GM19452 (cell line): ENCODE data around the gene CBR1.
A peak's percentile ranks its signal among the peaks of the same experiment; 100 is the strongest.

Experiments
- ATAC-seq: cut with Tn5 transposase; IDR thresholded peaks from one replicate; pipeline ENCODE4 v1.9.1; 2021; ENCODE audit not compliant: unreplicated experiment

Gene CBR1

GRCh38 chr21:36069713-36070583 lies at the start of gene CBR1:
Gene CBR1 (plus strand): TSS chr21:36070024. CDS start chr21:36070116, 92 bp downstream.
- ATAC-seq, result peak; percentile 92

- ATAC-seq, result no peak
Observed at GRCh38 chr21:36021251-36021837, 48.5 kb upstream of the CBR1 start.

- no peak for ATAC-seq
Observed at GRCh38 chr21:36022427-36023091, 47.3 kb upstream of the CBR1 start.

GRCh38 chr21:36023092-36023480 lies 46.7 kb upstream of the CBR1 start:
- no peak for ATAC-seq

GRCh38 chr21:36024782-36025181 lies 45.0 kb upstream of the CBR1 start:
- no peak for ATAC-seq

GRCh38 chr21:36027347-36027746 lies 42.5 kb upstream of the CBR1 start:
- no peak for ATAC-seq

DNA sequence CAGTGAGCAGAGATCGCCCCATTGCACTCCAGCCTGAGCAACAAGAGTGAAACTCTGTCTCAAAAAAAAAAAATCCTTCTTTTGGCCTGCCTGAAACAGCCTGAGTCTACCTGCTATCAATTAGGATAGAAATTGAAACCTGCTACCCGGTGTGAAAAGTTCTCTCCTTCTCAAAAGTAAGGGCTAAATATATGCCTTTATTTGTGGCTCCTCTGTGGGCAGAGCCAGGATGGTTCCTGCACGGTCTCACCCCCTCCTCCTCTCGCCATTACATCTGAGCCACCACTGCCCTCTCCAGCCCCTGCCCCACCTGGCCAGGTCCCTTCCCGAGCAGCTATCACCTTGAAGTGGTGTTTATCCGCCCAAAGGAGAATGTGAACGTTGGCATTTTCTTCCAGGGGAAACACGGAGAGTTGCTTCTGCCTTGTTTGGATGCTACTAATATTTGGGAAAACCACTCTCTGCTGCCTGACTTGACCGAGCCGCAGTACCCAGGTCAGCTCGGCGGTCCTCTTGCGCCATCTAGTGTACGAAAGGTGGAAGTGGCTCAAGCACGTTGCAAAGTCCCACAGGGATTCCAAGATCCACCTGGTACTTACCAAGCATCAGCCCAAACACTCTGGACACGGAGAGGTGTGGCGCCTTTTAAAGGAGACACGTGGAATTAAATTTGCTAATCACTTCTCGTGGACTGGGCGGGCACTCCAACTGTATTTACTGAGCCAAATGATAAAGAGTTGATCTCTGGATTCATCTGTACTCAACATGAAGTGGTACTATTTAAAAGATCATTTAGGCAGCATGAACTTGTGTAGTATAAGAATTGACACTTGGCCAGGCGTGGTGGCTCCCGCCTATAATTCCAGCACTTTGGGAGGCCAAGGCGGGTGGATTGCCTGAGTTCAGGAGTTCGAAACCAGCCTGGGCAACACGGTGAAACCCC lies 41.4 kb upstream of the CBR1 start:
- ATAC-seq, result peak; percentile 64

DNA sequence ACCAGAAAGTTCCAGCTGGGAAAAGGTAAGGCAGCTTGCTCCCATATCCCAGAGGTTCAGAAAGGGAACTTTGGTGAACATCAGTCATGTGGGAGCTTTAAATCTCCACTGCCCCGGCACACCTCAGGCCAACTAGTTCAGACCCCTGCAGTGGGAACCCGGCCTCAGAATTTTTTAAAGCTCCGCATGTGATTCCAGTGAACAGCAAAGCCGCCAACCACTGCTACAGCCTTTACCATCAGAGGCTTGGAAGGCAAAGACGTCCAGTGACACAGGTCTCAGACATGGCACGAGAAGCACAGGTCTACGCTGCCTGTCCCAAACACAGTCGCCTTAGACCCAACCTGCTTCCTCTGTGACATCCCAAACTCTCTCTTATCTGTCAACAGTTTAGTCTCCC lies 40.5 kb upstream of the CBR1 start:
- no peak for ATAC-seq

GRCh38 chr21:36030581-36031189 lies 39.1 kb upstream of the CBR1 start:
- ATAC-seq, result no peak

DNA sequence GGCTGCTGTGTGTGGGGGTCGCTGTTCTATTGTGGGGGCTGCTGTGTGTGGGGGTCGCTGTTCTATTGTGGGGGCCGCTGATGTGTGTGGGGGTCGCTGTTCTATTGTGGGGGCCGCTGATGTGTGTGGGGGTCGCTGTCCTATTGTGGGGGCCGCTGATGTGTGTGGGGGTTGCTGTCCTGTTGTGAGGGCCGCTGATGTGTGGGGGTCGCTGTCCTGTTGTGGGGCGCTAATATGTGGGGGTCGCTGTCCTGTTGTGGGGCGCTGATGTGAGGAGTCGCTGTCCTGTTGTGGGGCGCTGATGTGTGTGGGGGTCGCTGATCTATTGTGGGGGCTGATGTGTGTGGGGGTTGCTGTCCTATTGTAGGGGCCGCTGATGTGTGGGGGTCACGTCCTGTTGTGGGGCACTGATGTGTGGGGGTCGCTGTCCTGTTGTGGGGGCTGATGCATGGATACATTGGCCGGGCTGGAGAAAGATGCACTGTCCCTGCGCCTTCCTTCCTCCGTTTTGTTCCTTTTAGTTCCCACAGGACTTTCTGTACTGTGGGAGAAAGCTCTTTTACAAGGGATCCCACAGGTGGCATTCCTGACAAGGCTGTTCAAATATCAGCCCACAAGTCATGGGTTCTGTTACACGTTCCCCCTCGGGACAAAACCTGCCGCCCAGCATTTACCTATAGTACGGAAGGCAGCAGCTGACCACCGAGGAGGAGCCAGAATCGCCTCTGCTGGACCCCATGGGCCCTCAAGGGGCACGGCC lies 37.0 kb upstream of the CBR1 start:
- no peak for ATAC-seq

DNA sequence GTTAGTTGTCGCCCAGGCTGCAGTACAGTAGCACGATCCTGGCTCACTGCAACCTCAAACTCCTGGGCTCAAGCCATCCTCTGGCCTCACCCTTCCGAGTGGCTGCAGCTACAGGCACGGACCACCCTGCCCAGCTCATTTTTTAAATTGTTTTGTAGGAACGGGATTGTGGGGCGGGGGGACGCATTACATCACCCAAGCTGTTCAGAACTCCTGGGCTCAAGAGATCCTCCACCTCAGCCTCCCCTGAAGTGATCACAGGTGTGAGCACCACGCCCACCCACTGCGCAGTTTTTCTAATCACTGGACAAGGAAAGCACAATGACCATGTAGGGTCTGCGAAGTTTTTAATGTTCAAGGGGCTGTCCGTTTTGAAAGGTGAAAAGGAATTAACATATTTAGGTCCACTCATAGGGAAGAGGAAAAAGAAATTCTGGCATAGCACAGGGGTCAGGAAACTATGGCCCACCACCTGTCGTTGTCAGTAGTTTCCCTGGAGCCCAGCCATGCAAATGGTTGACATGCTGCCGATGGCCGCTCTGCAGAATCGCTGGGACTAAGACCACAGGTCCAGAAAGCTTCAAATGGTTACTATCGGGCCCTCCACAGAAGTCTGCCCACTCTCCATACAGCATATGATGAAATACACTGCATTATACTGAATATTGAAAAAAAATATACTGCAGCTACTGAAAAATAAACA lies 35.5 kb upstream of the CBR1 start:
- ATAC-seq, result no peak

DNA sequence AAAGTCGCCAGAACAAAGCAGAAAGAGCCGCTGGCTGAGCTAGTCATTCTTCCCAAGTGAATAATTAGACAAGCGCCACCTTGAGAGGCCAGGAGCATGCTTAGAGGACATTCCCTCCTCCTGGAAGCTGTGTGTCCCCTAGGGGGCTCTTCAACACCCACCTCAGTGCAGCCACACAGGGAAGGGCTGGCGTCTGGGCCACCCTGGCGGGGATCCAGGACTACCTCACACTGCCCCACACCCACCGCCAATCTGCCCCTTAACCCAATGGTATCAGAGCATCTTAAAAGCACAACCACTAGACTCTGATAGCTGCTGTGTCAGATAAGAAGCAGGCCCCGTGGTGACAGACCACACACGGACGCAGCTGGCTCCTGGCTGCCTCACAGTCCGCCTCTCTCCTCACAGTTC lies 34.4 kb upstream of the CBR1 start:
- no peak for ATAC-seq

GRCh38 chr21:36038701-36039497 lies 30.9 kb upstream of the CBR1 start:
- no peak for ATAC-seq

- ATAC-seq, result no peak
Observed at GRCh38 chr21:36039861-36040260, 30.0 kb upstream of the CBR1 start.

GRCh38 chr21:36040389-36040788 lies 29.4 kb upstream of the CBR1 start:
- ATAC-seq, result no peak

GRCh38 chr21:36041910-36042309 lies 27.9 kb upstream of the CBR1 start:
- no peak for ATAC-seq

GRCh38 chr21:36044056-36044455 lies 25.8 kb upstream of the CBR1 start:
- no peak for ATAC-seq

- no peak for ATAC-seq
Observed at GRCh38 chr21:36045993-36046392, 23.8 kb upstream of the CBR1 start.
